ENCODE data around the gene SFXN2.

DNA sequence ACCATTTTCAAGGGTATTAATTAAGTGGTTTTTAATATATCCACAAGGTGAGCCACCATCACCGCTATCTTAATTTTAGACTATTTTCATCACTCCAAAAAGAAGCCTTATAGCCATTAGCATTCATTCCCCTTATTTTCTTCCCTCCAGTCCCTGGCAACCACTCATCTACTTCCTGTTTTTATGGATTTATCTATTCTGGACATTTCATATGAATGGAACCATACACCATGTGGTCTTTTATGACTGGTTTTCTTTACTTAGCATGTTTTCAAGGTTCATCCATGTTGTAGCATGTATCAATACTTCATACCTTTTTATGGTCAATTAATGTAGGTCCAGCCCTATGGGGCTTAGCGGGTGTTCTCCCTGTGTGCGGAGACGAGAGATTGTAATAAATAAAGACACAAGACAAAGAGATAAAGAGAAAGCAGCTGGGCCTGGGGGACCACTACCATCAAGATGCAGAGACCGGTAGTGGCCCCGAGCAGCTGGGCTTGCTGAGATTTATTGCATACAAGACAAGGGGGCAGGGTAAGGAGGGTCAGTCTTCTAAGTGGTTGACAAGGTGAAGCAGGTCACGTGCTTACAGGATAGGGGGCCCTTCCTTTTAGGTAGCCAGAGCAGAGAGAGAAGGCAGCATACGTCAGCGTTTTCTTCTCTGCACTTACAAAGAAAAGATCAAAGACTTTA is 44.0 kb downstream of the SFXN2 start:
- TF ChIP-seq, protein P1, sequence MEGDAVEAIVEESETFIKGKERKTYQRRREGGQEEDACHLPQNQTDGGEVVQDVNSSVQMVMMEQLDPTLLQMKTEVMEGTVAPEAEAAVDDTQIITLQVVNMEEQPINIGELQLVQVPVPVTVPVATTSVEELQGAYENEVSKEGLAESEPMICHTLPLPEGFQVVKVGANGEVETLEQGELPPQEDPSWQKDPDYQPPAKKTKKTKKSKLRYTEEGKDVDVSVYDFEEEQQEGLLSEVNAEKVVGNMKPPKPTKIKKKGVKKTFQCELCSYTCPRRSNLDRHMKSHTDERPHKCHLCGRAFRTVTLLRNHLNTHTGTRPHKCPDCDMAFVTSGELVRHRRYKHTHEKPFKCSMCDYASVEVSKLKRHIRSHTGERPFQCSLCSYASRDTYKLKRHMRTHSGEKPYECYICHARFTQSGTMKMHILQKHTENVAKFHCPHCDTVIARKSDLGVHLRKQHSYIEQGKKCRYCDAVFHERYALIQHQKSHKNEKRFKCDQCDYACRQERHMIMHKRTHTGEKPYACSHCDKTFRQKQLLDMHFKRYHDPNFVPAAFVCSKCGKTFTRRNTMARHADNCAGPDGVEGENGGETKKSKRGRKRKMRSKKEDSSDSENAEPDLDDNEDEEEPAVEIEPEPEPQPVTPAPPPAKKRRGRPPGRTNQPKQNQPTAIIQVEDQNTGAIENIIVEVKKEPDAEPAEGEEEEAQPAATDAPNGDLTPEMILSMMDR (IDR thresholded peaks at IDR 0.05): no peak
- no peak for TF ChIP-seq YY1 (IDR thresholded peaks at IDR 0.05; ENCODE audit: low read depth)
- TF ChIP-seq RFX5 (IDR thresholded peaks at IDR 0.05; ENCODE audit: low read length): no peak
- no peak for TF ChIP-seq GABPA (IDR thresholded peaks at IDR 0.05; ENCODE audit: low read depth)
- TF ChIP-seq NRF1 (IDR thresholded peaks at IDR 0.05; ENCODE audit: low read depth, low read length): no peak
- no peak for TF ChIP-seq EP300 (IDR thresholded peaks at IDR 0.05; ENCODE audit: borderline replicate concordance in 1 of 2, low read depth in 1 of 2, low read length in 1 of 2)
- TF ChIP-seq POLR2AphosphoS5 (IDR thresholded peaks at IDR 0.05; ENCODE audit: low read depth, low read length): no peak
- TF ChIP-seq NFIC (IDR thresholded peaks at IDR 0.05; ENCODE audit: borderline replicate concordance): no peak
- TF ChIP-seq, protein P2, sequence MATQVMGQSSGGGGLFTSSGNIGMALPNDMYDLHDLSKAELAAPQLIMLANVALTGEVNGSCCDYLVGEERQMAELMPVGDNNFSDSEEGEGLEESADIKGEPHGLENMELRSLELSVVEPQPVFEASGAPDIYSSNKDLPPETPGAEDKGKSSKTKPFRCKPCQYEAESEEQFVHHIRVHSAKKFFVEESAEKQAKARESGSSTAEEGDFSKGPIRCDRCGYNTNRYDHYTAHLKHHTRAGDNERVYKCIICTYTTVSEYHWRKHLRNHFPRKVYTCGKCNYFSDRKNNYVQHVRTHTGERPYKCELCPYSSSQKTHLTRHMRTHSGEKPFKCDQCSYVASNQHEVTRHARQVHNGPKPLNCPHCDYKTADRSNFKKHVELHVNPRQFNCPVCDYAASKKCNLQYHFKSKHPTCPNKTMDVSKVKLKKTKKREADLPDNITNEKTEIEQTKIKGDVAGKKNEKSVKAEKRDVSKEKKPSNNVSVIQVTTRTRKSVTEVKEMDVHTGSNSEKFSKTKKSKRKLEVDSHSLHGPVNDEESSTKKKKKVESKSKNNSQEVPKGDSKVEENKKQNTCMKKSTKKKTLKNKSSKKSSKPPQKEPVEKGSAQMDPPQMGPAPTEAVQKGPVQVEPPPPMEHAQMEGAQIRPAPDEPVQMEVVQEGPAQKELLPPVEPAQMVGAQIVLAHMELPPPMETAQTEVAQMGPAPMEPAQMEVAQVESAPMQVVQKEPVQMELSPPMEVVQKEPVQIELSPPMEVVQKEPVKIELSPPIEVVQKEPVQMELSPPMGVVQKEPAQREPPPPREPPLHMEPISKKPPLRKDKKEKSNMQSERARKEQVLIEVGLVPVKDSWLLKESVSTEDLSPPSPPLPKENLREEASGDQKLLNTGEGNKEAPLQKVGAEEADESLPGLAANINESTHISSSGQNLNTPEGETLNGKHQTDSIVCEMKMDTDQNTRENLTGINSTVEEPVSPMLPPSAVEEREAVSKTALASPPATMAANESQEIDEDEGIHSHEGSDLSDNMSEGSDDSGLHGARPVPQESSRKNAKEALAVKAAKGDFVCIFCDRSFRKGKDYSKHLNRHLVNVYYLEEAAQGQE (IDR thresholded peaks at IDR 0.05; ENCODE audit: low read depth, low read length): no peak
- TF ChIP-seq, protein P3, sequence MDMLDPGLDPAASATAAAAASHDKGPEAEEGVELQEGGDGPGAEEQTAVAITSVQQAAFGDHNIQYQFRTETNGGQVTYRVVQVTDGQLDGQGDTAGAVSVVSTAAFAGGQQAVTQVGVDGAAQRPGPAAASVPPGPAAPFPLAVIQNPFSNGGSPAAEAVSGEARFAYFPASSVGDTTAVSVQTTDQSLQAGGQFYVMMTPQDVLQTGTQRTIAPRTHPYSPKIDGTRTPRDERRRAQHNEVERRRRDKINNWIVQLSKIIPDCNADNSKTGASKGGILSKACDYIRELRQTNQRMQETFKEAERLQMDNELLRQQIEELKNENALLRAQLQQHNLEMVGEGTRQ (IDR thresholded peaks at IDR 0.05; ENCODE audit: borderline replicate concordance, low read depth, low read length): no peak
- no peak for TF ChIP-seq SMC3 (IDR thresholded peaks at IDR 0.05; ENCODE audit: low read depth, low read length)
- no peak for TF ChIP-seq JUND (IDR thresholded peaks at IDR 0.05)
- no peak for TF ChIP-seq EZH2phosphoT487 (IDR thresholded peaks at IDR 0.05; ENCODE audit: borderline replicate concordance, low read depth)
